Left ventricle myocardium inferior (tissue), 1 donor: Measurements from ENCODE around the gene SLC26A5. TPM values are rescaled to one million over a fixed set of nuclear protein-coding genes. Genes with fewer than 3 reads are reported as not detected.

ENCODE experiments used
- DNase-seq: peaks from one replicate; pipeline ENCODE4 v3.0.0-alpha.2; 2020
- H3K27ac ChIP-seq: fragments of 200-600 bp; replicated peaks from 2 replicates; pipeline ENCODE4 v1.8.0; 2021
- H3K27me3 ChIP-seq: fragments of 200-600 bp; 2 replicates; pipeline ENCODE4 v1.8.0; 2021; ENCODE audit warnings: low read depth
- H3K36me3 ChIP-seq: fragments of 200-600 bp; 2 replicates; pipeline ENCODE4 v1.8.0; 2021
- H3K4me1 ChIP-seq: fragments of 200-600 bp; 2 replicates; pipeline ENCODE4 v1.8.0; 2021
- H3K4me3 ChIP-seq: fragments of 200-600 bp; 2 replicates; pipeline ENCODE4 v1.8.0; 2021; ENCODE audit warnings: mild to moderate bottlenecking, moderate library complexity
- H3K9me3 ChIP-seq: fragments of 200-600 bp; replicated peaks from 2 replicates; pipeline ENCODE4 v1.8.0; 2021
- intact Hi-C: fragments of 100-400 bp; cut with micrococcal nuclease; formaldehyde crosslinking; loops from one replicate; pipeline ENCODE4 v1.11.0; 2022
- total RNA-seq: library from RNA; stranded (reverse); fragmentation: NEBNext Ultra II Directional; extraction: Animal tissue kit (Norgen Biotek cat#: 25700); gene quantifications from one replicate; pipeline ENCODE4 v1.2.1, GENCODE V29; 2021
- TF ChIP-seq, protein P1 (sequence below): fragments of 200-600 bp; IDR thresholded peaks from 2 replicates; pipeline ENCODE4 v1.8.0; 2021; ENCODE audit warnings: antibody characterized with exemption, mild to moderate bottlenecking, borderline replicate concordance
- donor health status: DM: no; HTN: yes; CAD: no; lungs with severe emphysema.

SLC26A5 gene
- total RNA-seq, 1 donor from 2014 or later: not detected

DNA sequence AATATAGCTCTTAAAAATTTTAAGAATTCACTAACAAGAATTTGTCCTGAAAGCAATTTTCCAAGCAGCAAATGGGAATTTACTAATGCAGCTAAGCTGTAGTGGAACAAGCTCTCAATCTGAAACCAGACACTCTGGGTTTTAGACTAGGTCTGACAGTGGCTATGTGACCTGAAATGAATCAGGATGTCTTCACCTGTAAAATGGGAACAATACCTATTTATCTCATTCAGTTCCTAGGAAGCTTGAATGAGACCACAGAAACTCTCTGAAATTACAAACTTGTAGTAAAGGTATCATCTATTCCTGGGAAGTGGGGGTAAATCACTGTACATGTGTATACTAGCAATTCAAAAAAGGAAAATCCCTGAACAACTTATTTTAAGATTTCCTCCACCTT, 102.7 kb downstream of the SLC26A5 start:
- H3K4me3 ChIP-seq: peak overlapping the region; percentile 87
- intact Hi-C loops: no loop called here
- H3K27me3 ChIP-seq: no peaks in the 10 kb centered on the region
- no peak overlapping the region for H3K27ac ChIP-seq
- H3K4me1 ChIP-seq: peaks cover 63% of the 10 kb centered on the region
- no peak for DNase-seq
- peaks cover 33% of the 10 kb centered on the region for H3K36me3 ChIP-seq
- TF ChIP-seq, protein P1, sequence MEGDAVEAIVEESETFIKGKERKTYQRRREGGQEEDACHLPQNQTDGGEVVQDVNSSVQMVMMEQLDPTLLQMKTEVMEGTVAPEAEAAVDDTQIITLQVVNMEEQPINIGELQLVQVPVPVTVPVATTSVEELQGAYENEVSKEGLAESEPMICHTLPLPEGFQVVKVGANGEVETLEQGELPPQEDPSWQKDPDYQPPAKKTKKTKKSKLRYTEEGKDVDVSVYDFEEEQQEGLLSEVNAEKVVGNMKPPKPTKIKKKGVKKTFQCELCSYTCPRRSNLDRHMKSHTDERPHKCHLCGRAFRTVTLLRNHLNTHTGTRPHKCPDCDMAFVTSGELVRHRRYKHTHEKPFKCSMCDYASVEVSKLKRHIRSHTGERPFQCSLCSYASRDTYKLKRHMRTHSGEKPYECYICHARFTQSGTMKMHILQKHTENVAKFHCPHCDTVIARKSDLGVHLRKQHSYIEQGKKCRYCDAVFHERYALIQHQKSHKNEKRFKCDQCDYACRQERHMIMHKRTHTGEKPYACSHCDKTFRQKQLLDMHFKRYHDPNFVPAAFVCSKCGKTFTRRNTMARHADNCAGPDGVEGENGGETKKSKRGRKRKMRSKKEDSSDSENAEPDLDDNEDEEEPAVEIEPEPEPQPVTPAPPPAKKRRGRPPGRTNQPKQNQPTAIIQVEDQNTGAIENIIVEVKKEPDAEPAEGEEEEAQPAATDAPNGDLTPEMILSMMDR: no peak
- H3K9me3 ChIP-seq: no peaks in the 10 kb centered on the region

DNA sequence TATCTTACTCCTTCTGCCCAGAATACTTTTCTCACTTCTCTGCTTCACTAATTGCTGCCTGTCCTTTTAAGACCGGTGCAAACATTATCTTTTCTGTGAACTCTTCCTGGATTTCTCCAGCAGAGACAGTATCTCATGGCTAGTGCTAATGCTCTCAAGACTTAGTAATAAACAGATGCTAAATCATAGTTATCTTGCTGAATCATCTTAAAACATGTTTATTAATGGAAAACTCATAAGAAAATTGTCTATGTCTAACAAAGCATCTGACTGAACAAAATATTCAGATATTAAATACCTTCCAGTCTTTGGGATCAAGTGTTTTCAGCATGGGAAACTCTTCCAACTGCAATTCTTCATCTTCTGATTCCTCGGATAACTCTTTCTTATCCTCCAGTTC, 104.5 kb downstream of the SLC26A5 start:
- Histone ChIP-seq H3K9me3 (no peaks in the 10 kb centered on the region), H3K4me1 (peaks cover 45% of the 10 kb centered on the region), H3K27me3 (no peaks in the 10 kb centered on the region), H3K36me3 (peaks cover 51% of the 10 kb centered on the region), H3K4me3 (no peak overlapping the region), H3K27ac (no peak overlapping the region)
- TF ChIP-seq, protein P1: no peak
- intact Hi-C loops: no loop called here
- DNase-seq: no peak

DNA sequence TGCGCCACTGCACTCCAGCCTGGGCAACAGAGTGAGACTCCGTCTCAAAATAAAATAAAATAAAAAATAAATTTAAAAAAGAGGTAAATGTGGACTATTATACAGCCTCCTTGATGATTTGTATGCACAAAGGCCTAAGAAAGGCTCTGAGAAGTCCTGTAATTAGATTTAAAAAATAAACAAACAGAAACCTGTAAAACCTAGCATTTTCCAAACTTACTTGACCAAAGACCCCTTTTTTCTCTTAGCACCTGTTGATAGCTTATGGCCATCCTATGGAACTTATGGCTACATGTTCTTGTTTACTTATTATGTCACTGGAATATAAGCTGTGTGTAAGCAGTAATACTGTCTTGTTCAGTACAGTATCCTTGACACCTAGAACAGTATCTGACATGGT, 107.1 kb downstream of the SLC26A5 start:
- intact Hi-C loops: no loop called here
- H3K27ac ChIP-seq: no peak overlapping the region
- TF ChIP-seq, protein P1: no peak
- no peaks in the 10 kb centered on the region for H3K9me3 ChIP-seq
- H3K4me1 ChIP-seq: peaks cover 29% of the 10 kb centered on the region
- peaks cover 77% of the 10 kb centered on the region for H3K36me3 ChIP-seq
- DNase-seq: no peak
- no peak overlapping the region for H3K4me3 ChIP-seq
- no peaks in the 10 kb centered on the region for H3K27me3 ChIP-seq

DNA sequence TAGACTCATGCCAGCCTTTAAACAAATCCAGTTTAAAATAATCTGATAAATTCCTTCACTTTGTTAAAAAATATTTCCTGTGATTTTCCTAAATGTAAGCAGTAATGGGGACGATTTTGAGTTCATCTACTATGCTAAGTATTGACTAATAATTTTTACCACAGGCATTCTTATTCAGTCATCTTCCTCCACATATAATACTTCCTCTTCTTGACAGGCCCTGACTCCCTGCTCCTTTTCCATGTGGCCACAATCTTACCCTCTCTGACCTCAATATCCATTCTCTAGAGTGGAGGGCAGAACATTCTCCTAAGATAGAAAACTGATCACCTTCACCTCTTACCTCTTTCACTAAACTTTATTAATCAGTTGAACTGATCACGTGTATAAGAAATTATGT, 109.2 kb downstream of the SLC26A5 start:
- intact Hi-C loops: no loop called here
- TF ChIP-seq, protein P1: no peak
- Histone ChIP-seq H3K9me3 (no peaks in the 10 kb centered on the region), H3K27me3 (no peaks in the 10 kb centered on the region), H3K27ac (no peak overlapping the region), H3K4me3 (no peak overlapping the region), H3K4me1 (peaks cover 10% of the 10 kb centered on the region), H3K36me3 (peaks cover 77% of the 10 kb centered on the region)
- DNase-seq: no peak

DNA sequence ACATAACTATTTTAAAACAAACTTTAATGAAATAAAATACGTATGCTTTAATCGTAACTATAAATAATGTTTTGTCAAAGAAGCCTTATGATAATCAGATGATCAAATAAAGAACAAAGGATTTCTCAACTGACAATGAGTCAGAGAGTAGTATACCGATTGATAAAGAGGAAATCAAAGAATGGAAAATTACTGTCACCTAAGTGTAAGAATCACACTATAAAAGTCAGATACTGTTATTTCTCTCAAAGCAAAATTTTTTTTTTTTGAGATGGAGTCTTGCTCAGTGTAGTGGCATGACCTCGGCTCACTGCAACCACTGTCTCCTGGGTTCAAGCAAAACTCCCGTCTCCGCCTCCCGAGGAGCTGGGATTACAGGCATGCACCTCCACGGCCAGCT, 120.3 kb downstream of the SLC26A5 start:
- H3K9me3 ChIP-seq: no peaks in the 10 kb centered on the region
- TF ChIP-seq, protein P1: no peak
- no peaks in the 10 kb centered on the region for H3K27me3 ChIP-seq
- no peak for DNase-seq
- H3K36me3 ChIP-seq: peaks cover 70% of the 10 kb centered on the region
- no peaks in the 10 kb centered on the region for H3K4me1 ChIP-seq
- no peak overlapping the region for H3K27ac ChIP-seq
- no peak overlapping the region for H3K4me3 ChIP-seq
- intact Hi-C loops: no loop called here

Other genes with a start within 250 kb of the SLC26A5 start
- 78.1 TPM for gene PMPCB, start 148.8 kb downstream of the SLC26A5 start, total RNA-seq
- 13.9 TPM for gene DNAJC2, start 101.4 kb downstream of the SLC26A5 start, total RNA-seq
- gene PSMC2, start 98.6 kb downstream of the SLC26A5 start, total RNA-seq: 111 TPM